H9 (cell line): ENCODE results near the gene COL8A1. TPM values are rescaled to one million over a fixed set of nuclear protein-coding genes. Genes with fewer than 3 reads are reported as not detected.

Experiments used
- DNase-seq: peaks from one replicate; pipeline ENCODE4 v3.0.0-alpha.2; 2017
- H2AFZ ChIP-seq: one replicate; pipeline ENCODE4 v1.6.1; 2013; ENCODE audit warnings: mild to moderate bottlenecking, low read length, control low read depth, moderate library complexity
- H2AK5ac ChIP-seq: 2 replicates; pipeline ENCODE4 v1.6.1; 2013; ENCODE audit warnings: low read length, control low read depth, mixed read lengths; ENCODE audit not compliant: insufficient read length
- H2BK120ac ChIP-seq: one replicate; pipeline ENCODE4 v1.6.1; 2013; ENCODE audit warnings: low read depth, mild to moderate bottlenecking, low read length, control low read depth, inconsistent platforms; ENCODE audit not compliant: poor library complexity, severe bottlenecking
- H2BK12ac ChIP-seq: 2 replicates; pipeline ENCODE4 v1.6.1; 2013; ENCODE audit warnings: low read length, control low read depth, mixed read lengths, low read depth; ENCODE audit not compliant: insufficient read length
- H2BK15ac ChIP-seq: 2 replicates; pipeline ENCODE4 v1.6.1; 2013; ENCODE audit warnings: low read depth, low read length, control low read depth
- H2BK20ac ChIP-seq: one replicate; pipeline ENCODE4 v1.6.1; 2013; ENCODE audit warnings: low read depth, mild to moderate bottlenecking, low read length, control low read depth, inconsistent platforms; ENCODE audit not compliant: poor library complexity, severe bottlenecking
- H2BK5ac ChIP-seq: 2 replicates; pipeline ENCODE4 v1.6.1; 2013; ENCODE audit warnings: low read length, control low read depth, mixed read lengths; ENCODE audit not compliant: insufficient read length
- H3K14ac ChIP-seq: 2 replicates; pipeline ENCODE4 v1.6.1; 2013; ENCODE audit warnings: low read length, control low read depth; ENCODE audit not compliant: insufficient read depth
- H3K18ac ChIP-seq: 2 replicates; pipeline ENCODE4 v1.6.1; 2013; ENCODE audit warnings: low read depth, mild to moderate bottlenecking, mixed read lengths, low read length, control low read depth; ENCODE audit not compliant: insufficient read length
- H3K23ac ChIP-seq: 2 replicates; pipeline ENCODE4 v1.6.1; 2013; ENCODE audit warnings: low read length, control low read depth, mixed read lengths, low read depth; ENCODE audit not compliant: insufficient read length
- H3K23me2 ChIP-seq: 2 replicates; pipeline ENCODE4 v1.6.1; 2013; ENCODE audit warnings: low read depth, mild to moderate bottlenecking, mixed read lengths, low read length, control low read depth; ENCODE audit not compliant: insufficient read length, poor library complexity, severe bottlenecking
- H3K27ac ChIP-seq: 2 replicates; pipeline ENCODE4 v1.5.1; 2013; ENCODE audit warnings: low read length, control low read depth, mixed read lengths, low read depth; ENCODE audit not compliant: insufficient read length
- H3K27me3 ChIP-seq: 2 replicates; pipeline ENCODE4 v1.6.1; 2013; ENCODE audit warnings: low read length, control low read depth, inconsistent platforms; ENCODE audit not compliant: insufficient read depth
- H3K4ac ChIP-seq: 2 replicates; pipeline ENCODE4 v1.6.1; 2013; ENCODE audit warnings: low read depth, mild to moderate bottlenecking, control low read depth, inconsistent platforms, low read length, moderate library complexity
- H3K4me1 ChIP-seq: 2 replicates; pipeline ENCODE4 v1.6.1; 2013; ENCODE audit warnings: low read length, control low read depth, inconsistent platforms; ENCODE audit not compliant: insufficient read depth
- H3K4me2 ChIP-seq: 2 replicates; pipeline ENCODE4 v1.6.1; 2013; ENCODE audit warnings: low read length, control low read depth, mixed read lengths; ENCODE audit not compliant: insufficient read length, insufficient read depth
- H3K56ac ChIP-seq: 2 replicates; pipeline ENCODE4 v1.6.1; 2013; ENCODE audit warnings: low read depth, mild to moderate bottlenecking, mixed read lengths, low read length, control low read depth; ENCODE audit not compliant: insufficient read length
- H3K79me1 ChIP-seq: 2 replicates; pipeline ENCODE4 v1.6.1; 2013; ENCODE audit warnings: low read depth, mild to moderate bottlenecking, moderate library complexity, low read length, control low read depth, inconsistent platforms; ENCODE audit not compliant: insufficient read depth, poor library complexity, severe bottlenecking
- H3K79me2 ChIP-seq: 2 replicates; pipeline ENCODE4 v1.6.1; 2013; ENCODE audit warnings: low read length, control low read depth, inconsistent platforms; ENCODE audit not compliant: insufficient read depth
- H3K9ac ChIP-seq: 2 replicates; pipeline ENCODE4 v1.6.1; 2013; ENCODE audit warnings: low read length, control low read depth, mixed read lengths; ENCODE audit not compliant: insufficient read length; ENCODE audit errors: extremely low read depth
- H3K9me3 ChIP-seq: one replicate; pipeline ENCODE4 v1.6.1; 2013; ENCODE audit warnings: low read depth, low read length, inconsistent platforms; ENCODE audit not compliant: control insufficient read depth
- H3T11ph ChIP-seq: one replicate; pipeline ENCODE4 v1.6.1; 2013; ENCODE audit warnings: mild to moderate bottlenecking, low read length, control low read depth, inconsistent platforms
- H4K20me1 ChIP-seq: one replicate; pipeline ENCODE4 v1.6.1; 2013; ENCODE audit not compliant: control insufficient read depth, insufficient read length, insufficient read depth
- H4K5ac ChIP-seq: 2 replicates; pipeline ENCODE4 v1.6.1; 2013; ENCODE audit warnings: low read depth, mild to moderate bottlenecking, mixed read lengths, low read length, control low read depth; ENCODE audit not compliant: insufficient read length
- H4K8ac ChIP-seq: replicated peaks from 2 replicates; pipeline ENCODE4 v1.6.1; 2013; ENCODE audit warnings: low read length, control low read depth, mixed read lengths, low read depth; ENCODE audit not compliant: insufficient read length
- H4K91ac ChIP-seq: 2 replicates; pipeline ENCODE4 v1.6.1; 2013; ENCODE audit warnings: low read depth, mild to moderate bottlenecking, moderate library complexity, mixed read lengths, low read length, control low read depth; ENCODE audit not compliant: insufficient read length
- H3K27ac Mint-ChIP-seq, 3 experiments: 2 replicates in 2 of 3; 3 replicates in 1 of 3; pipeline ENCODE4 v1.8.0; 2020 to 2021; ENCODE audit warnings: mixed read lengths in 3 of 3, mild to moderate bottlenecking in 1 of 3, moderate library complexity in 1 of 3
- H3K27me3 Mint-ChIP-seq: 2 replicates; pipeline ENCODE4 v1.8.0; 2021; ENCODE audit warnings: low read depth, mild to moderate bottlenecking, moderate library complexity, mixed read lengths
- H3K36me3 Mint-ChIP-seq, 3 experiments: 2 replicates in 2 of 3; 3 replicates in 1 of 3; pipeline ENCODE4 v1.8.0; 2020 to 2021; ENCODE audit warnings: low read depth in 3 of 3, mixed read lengths in 3 of 3; ENCODE audit not compliant: insufficient read depth in 1 of 3
- H3K4me1 Mint-ChIP-seq, 2 experiments: 2 replicates each; pipeline ENCODE4 v1.8.0; 2020; ENCODE audit warnings: mixed read lengths in 2 of 2
- H3K4me3 Mint-ChIP-seq, 2 experiments: 2 replicates in 1 of 2; 3 replicates in 1 of 2; pipeline ENCODE4 v1.8.0; 2020 to 2021; ENCODE audit warnings: mild to moderate bottlenecking in 2 of 2, mixed read lengths in 2 of 2, moderate library complexity in 1 of 2
- H3K9me3 Mint-ChIP-seq, 2 experiments: 2 replicates in 1 of 2; 3 replicates in 1 of 2; pipeline ENCODE4 v1.8.0; 2020; ENCODE audit warnings: mild to moderate bottlenecking in 2 of 2, mixed read lengths in 2 of 2, moderate library complexity in 1 of 2
- CTCF ChIP-seq: fragments of 200-600 bp; sonication (generic); conservative IDR thresholded peaks from 3 replicates; pipeline ENCODE4 v1.8.0; 2021; ENCODE audit warnings: antibody characterized with exemption, mild to moderate bottlenecking
- WGBS: extraction: QIAGEN DNeasy Blood & Tissue Kit; methylation state at CpG from one replicate; pipeline ENCODE4 v1.1.7; 2013; ENCODE audit warnings: missing lambda C conversion rate, low lambda C conversion rate, mixed read lengths; ENCODE audit not compliant: insufficient read length; ENCODE audit errors: extremely low coverage; 5-methylcytosine and 5-hydroxymethylcytosine counted together
- total RNA-seq: library from RNA; stranded (reverse); gene quantifications from 2 replicates; pipeline ENCODE4 v1.2.1, GENCODE V29; 2021

The COL8A1 gene
- total RNA-seq, 1 experiment from 2014 or later: 0.17 TPM

DNA sequence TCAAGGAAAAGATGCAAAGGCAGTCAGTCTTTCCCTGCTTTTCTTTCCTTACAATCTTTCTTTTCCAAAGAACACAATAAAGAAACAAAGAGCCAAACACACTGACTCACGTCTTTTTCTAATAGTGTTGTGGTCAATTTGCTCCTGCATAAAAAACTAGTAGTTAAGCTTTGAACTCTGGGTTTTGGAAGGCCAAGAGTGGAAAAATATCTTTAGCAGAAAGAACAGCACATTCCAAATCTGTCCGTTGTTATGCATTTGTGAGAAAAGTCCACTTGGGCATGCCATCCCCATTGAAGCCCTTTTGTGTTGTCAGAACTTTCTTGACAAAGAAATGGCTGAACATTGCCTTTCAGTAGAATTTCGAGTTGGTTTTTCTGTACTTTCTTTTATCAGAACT is 18.2 kb downstream of the COL8A1 start:
- Histone ChIP-seq H3K4me1 (no peaks in the 10 kb centered on the region), H3K4me2 (no peak overlapping the region), H4K20me1 (no peaks in the 10 kb centered on the region), H3K27me3 (no peaks in the 10 kb centered on the region), H2BK120ac (no peak overlapping the region), H3K79me2 (no peaks in the 10 kb centered on the region), H2BK15ac (no peak overlapping the region), H3K9ac (no peak overlapping the region), H3T11ph (no peak overlapping the region), H3K23ac (no peak overlapping the region), H3K18ac (no peak overlapping the region), H3K56ac (no peak overlapping the region), H2AFZ (no peak overlapping the region), H4K5ac (no peak overlapping the region), H3K79me1 (no peaks in the 10 kb centered on the region), H3K4ac (no peak overlapping the region), H4K91ac (no peak overlapping the region), H3K27ac (no peak overlapping the region), H2AK5ac (no peak overlapping the region), H2BK20ac (no peak overlapping the region), H2BK5ac (no peak overlapping the region), H3K23me2 (no peaks in the 10 kb centered on the region), H3K14ac (no peak overlapping the region), H4K8ac (no peak overlapping the region), H3K9me3 (no peaks in the 10 kb centered on the region), H2BK12ac (no peak overlapping the region)
- WGBS: no CpG with 5 or more reads among the region's 3 CpGs
- no peaks in the 10 kb centered on the region for H3K9me3 Mint-ChIP-seq
- H3K27ac Mint-ChIP-seq: no peak overlapping the region
- no peaks in the 10 kb centered on the region for H3K36me3 Mint-ChIP-seq
- H3K4me1 Mint-ChIP-seq: 0 out of 4 replicates have a peak, but pooled peaks cover 0 to 4% of the 10 kb centered on the region in 2 experiments
- no peaks in the 10 kb centered on the region for H3K27me3 Mint-ChIP-seq
- H3K4me3 Mint-ChIP-seq: no peak overlapping the region
- DNase-seq: no peak
- no peak for TF ChIP-seq CTCF
